RWPE1 (cell line): ENCODE measurements around the gene HMGCLL1.

Experiments
- CTCF ChIA-PET: fragments of 350-600 bp; sonication (Branson Sonifier 250); formaldehyde crosslinking; extraction: SDS; loops from one replicate; lab custom pipeline; 2021; lab: Yijun Ruan, JAX
- POLR2A ChIA-PET: fragments of 400-600 bp; formaldehyde crosslinking; extraction: SDS; loops from one replicate; lab custom pipeline; 2020; ENCODE audit warnings: antibody characterized with exemption; ENCODE audit not compliant: low non-redundant PET; lab: Yijun Ruan, JAX
- DNase-seq: peaks from one replicate; pipeline ENCODE4 v3.0.0; 2012; ENCODE audit warnings: low spot score
- H3K27ac ChIP-seq: fragments of 450-650 bp; 2 replicates; pipeline ENCODE4 v1.5.1; 2017
- TF ChIP-seq, protein P1 (sequence below): fragments of 450-650 bp; conservative IDR thresholded peaks from 2 replicates; pipeline ENCODE4 v1.5.1; 2017; ENCODE audit warnings: low read depth, mild to moderate bottlenecking

HMGCLL1 gene

DNA sequence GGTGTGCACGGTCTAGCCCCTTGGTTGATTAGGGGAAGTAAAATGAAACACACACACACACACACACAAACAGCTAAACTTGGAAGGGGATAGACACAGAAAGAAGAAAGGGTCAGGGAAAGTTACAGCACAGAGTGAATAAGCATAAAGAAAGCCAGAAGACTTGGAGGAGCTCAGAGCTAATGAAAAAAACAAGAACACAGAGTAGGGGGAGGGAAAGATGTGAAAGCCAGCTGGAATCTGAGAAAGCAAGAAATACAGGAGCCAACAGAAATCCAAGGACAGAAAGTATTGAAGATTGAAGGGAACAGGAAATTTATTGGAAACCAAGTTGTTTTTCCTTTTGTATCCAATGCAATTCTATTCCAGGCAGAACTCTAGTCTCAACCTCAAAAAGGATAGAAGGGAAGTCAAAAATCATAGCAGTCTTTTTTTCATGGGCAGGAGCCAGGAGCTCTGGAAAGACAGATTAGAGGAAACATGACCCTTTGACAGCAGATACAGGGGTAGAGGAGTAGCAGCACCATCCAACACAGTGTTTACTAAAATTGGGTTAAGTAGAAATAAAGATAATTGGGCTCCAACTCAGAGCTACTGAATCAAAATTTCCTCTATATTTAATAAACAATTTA lies 10.1 kb downstream of the HMGCLL1 start:
- CTCF ChIA-PET: interaction anchor here (1.0 kb wide), 1 partner anchor 19 kb away, joined by 3 read pairs; no protein-coding TSS in a partner anchor
- TF ChIP-seq, protein P1, sequence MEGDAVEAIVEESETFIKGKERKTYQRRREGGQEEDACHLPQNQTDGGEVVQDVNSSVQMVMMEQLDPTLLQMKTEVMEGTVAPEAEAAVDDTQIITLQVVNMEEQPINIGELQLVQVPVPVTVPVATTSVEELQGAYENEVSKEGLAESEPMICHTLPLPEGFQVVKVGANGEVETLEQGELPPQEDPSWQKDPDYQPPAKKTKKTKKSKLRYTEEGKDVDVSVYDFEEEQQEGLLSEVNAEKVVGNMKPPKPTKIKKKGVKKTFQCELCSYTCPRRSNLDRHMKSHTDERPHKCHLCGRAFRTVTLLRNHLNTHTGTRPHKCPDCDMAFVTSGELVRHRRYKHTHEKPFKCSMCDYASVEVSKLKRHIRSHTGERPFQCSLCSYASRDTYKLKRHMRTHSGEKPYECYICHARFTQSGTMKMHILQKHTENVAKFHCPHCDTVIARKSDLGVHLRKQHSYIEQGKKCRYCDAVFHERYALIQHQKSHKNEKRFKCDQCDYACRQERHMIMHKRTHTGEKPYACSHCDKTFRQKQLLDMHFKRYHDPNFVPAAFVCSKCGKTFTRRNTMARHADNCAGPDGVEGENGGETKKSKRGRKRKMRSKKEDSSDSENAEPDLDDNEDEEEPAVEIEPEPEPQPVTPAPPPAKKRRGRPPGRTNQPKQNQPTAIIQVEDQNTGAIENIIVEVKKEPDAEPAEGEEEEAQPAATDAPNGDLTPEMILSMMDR: no peak
- H3K27ac ChIP-seq: no peak overlapping the region
- POLR2A ChIA-PET: no interaction called here
- DNase-seq: no peak

DNA sequence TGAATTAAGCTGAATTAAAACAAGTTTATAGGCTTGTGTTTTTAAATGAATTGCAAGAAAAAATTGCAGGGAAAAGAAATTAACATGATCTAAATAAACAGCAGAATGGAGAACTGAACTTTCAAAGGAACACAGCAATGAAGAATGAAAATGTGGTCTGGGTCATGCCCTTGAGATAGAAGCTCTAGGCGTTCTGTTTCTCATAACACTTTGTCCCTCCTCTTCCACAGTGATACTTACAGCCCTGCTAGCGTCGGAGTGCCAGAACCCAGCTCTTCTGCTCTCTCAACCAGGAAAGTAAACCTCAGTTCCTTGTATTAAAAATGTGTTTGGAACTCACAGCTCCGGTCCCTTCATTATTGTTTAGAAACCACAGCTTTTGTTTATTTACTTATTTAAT lies 11.4 kb downstream of the HMGCLL1 start:
- no peak overlapping the region for H3K27ac ChIP-seq
- ChIA-PET POLR2A (no interaction called here), CTCF (no interaction called here)
- DNase-seq: no peak
- TF ChIP-seq, protein P1: no peak

DNA sequence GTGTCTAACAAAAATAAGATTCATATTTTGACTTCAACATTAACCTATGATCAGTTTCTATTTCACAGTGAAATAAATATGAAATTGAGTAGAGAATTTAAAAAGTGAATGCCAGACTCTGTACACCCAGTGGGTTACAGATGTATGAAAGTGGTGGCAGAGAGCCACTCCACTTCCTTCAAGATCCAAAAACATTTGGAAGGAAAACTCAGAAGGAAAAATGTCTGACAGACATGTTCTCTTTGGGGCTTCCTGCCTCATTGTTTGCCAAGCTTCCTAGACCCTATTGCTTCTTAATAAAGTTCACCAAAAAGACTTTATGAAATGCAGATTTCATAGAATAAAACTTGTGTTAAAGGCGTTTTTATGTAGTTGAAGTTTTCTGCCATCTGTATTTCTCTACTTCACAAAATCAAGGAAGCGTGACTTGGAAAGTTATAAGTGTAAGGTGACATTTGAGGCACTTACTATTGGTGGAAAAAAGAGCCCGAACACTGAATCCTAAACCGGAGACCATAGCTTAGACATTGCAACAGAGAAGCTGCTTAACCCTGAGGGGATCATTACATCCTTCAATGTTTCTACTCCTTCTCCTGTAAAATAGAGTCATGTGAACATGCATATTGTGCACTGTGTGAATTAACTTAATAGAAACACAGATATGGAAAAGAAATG lies 12.8 kb downstream of the HMGCLL1 start:
- POLR2A ChIA-PET: no interaction called here
- TF ChIP-seq, protein P1: no peak

DNA sequence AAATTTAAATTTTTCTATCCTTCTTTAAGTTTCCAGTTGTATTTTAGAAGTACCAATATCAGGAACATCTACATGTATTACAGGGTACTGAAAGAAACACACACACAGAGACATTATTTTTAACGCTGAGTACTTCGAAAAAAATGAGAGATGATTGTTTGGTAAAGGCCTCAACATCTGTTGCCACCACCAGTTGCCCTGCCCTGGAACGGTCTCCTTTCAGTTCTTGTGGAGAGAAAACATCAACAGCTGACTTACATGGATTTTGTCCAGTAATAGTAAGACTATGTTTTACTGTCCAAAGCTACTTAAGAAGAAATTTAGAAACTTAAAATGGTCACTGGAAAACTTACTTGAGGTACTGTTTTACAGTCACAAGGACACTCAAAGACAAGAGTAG lies 16.7 kb downstream of the HMGCLL1 start:
- TF ChIP-seq, protein P1: no peak
- CTCF ChIA-PET: no interaction called here

More for the DNA sequence above, 12.8 kb downstream of the HMGCLL1 start:
- CTCF ChIA-PET: interaction anchor here (0.6 kb wide), 1 partner anchor 1486 kb away, joined by 3 read pairs; no protein-coding TSS in a partner anchor
- H3K27ac ChIP-seq: no peak overlapping the region
- DNase-seq: no peak

DNA sequence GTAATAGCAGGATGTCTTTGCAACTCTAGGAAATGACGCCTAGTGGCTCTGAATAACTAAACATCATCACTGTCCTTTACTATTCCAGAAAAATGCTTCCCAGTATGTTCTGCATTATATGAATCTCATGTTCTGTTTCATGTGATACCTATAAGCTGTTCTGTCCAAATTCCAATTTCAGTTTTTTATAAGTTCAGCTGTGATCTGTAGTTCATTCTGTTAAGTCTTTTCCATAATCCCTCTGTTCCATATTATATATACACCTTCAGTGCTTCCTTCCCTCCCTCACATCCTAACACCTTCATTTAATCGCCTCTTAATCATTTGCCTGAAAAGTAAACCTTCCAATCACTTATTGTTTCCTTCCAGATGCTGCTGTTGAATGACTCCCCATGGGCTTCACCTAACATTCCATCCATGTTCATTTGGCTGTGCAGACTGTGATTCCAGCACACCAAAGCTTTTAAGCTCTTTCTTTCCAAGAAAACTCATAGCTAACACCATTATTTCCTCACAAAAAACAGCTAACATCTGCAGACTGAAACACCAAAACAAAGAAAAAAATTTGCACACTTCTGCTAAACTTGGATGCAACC lies 18.6 kb downstream of the HMGCLL1 start:
- ChIA-PET CTCF (interaction anchor here (1.1 kb wide), 1 partner anchor 70 kb away, joined by 3 read pairs; no protein-coding TSS in a partner anchor), POLR2A (no interaction called here)

More for the DNA sequence above, 16.7 kb downstream of the HMGCLL1 start:
- DNase-seq: no peak
- H3K27ac ChIP-seq: no peak overlapping the region
- POLR2A ChIA-PET: no interaction called here

DNA sequence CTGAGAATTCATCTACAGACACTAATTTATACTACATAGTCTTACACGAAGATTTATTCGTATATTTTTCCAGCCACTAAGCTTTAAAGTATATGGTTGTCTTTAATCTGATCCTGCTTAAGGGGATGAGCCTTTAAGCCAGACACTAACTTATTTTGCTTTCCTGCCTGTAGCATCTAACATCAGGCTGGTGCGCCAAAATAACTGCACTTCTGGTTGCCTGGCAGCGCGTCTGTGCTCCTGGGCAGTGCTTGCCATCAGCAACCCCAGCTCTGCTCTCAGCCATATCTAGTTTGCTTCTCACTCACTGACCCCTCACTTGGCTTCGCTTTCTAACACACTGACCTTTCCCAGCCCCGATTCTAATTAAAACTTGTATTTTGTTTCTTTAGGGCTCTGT lies 21.8 kb downstream of the HMGCLL1 start:
- TF ChIP-seq, protein P1: no peak
- CTCF ChIA-PET: no interaction called here
- H3K27ac ChIP-seq: no peak overlapping the region
- POLR2A ChIA-PET: no interaction called here
- no peak for DNase-seq

More for the DNA sequence above, 18.6 kb downstream of the HMGCLL1 start:
- no peak for DNase-seq
- no peak overlapping the region for H3K27ac ChIP-seq
- TF ChIP-seq, protein P1: no peak
